H9 (cell line): ENCODE data around the gene SLC17A9. TPM values are rescaled to one million over a fixed set of nuclear protein-coding genes. Genes with fewer than 3 reads are reported as not detected.

ENCODE experiments used
- DNase-seq: peaks from one replicate; pipeline ENCODE4 v3.0.0-alpha.2; 2017
- H2AFZ ChIP-seq: one replicate; pipeline ENCODE4 v1.6.1; 2013; ENCODE audit warnings: mild to moderate bottlenecking, low read length, control low read depth, moderate library complexity
- H2AK5ac ChIP-seq: 2 replicates; pipeline ENCODE4 v1.6.1; 2013; ENCODE audit warnings: low read length, control low read depth, mixed read lengths; ENCODE audit not compliant: insufficient read length
- H2BK120ac ChIP-seq: one replicate; pipeline ENCODE4 v1.6.1; 2013; ENCODE audit warnings: low read depth, mild to moderate bottlenecking, low read length, control low read depth, inconsistent platforms; ENCODE audit not compliant: poor library complexity, severe bottlenecking
- H2BK12ac ChIP-seq: 2 replicates; pipeline ENCODE4 v1.6.1; 2013; ENCODE audit warnings: low read length, control low read depth, mixed read lengths, low read depth; ENCODE audit not compliant: insufficient read length
- H2BK15ac ChIP-seq: 2 replicates; pipeline ENCODE4 v1.6.1; 2013; ENCODE audit warnings: low read depth, low read length, control low read depth
- H2BK20ac ChIP-seq: one replicate; pipeline ENCODE4 v1.6.1; 2013; ENCODE audit warnings: low read depth, mild to moderate bottlenecking, low read length, control low read depth, inconsistent platforms; ENCODE audit not compliant: poor library complexity, severe bottlenecking
- H2BK5ac ChIP-seq: 2 replicates; pipeline ENCODE4 v1.6.1; 2013; ENCODE audit warnings: low read length, control low read depth, mixed read lengths; ENCODE audit not compliant: insufficient read length
- H3K14ac ChIP-seq: 2 replicates; pipeline ENCODE4 v1.6.1; 2013; ENCODE audit warnings: low read length, control low read depth; ENCODE audit not compliant: insufficient read depth
- H3K18ac ChIP-seq: 2 replicates; pipeline ENCODE4 v1.6.1; 2013; ENCODE audit warnings: low read depth, mild to moderate bottlenecking, mixed read lengths, low read length, control low read depth; ENCODE audit not compliant: insufficient read length
- H3K23ac ChIP-seq: 2 replicates; pipeline ENCODE4 v1.6.1; 2013; ENCODE audit warnings: low read length, control low read depth, mixed read lengths, low read depth; ENCODE audit not compliant: insufficient read length
- H3K23me2 ChIP-seq: 2 replicates; pipeline ENCODE4 v1.6.1; 2013; ENCODE audit warnings: low read depth, mild to moderate bottlenecking, mixed read lengths, low read length, control low read depth; ENCODE audit not compliant: insufficient read length, poor library complexity, severe bottlenecking
- H3K27ac ChIP-seq: 2 replicates; pipeline ENCODE4 v1.5.1; 2013; ENCODE audit warnings: low read length, control low read depth, mixed read lengths, low read depth; ENCODE audit not compliant: insufficient read length
- H3K27me3 ChIP-seq: 2 replicates; pipeline ENCODE4 v1.6.1; 2013; ENCODE audit warnings: low read length, control low read depth, inconsistent platforms; ENCODE audit not compliant: insufficient read depth
- H3K4ac ChIP-seq: 2 replicates; pipeline ENCODE4 v1.6.1; 2013; ENCODE audit warnings: low read depth, mild to moderate bottlenecking, control low read depth, inconsistent platforms, low read length, moderate library complexity
- H3K4me1 ChIP-seq: 2 replicates; pipeline ENCODE4 v1.6.1; 2013; ENCODE audit warnings: low read length, control low read depth, inconsistent platforms; ENCODE audit not compliant: insufficient read depth
- H3K4me2 ChIP-seq: 2 replicates; pipeline ENCODE4 v1.6.1; 2013; ENCODE audit warnings: low read length, control low read depth, mixed read lengths; ENCODE audit not compliant: insufficient read length, insufficient read depth
- H3K56ac ChIP-seq: 2 replicates; pipeline ENCODE4 v1.6.1; 2013; ENCODE audit warnings: low read depth, mild to moderate bottlenecking, mixed read lengths, low read length, control low read depth; ENCODE audit not compliant: insufficient read length
- H3K79me1 ChIP-seq: 2 replicates; pipeline ENCODE4 v1.6.1; 2013; ENCODE audit warnings: low read depth, mild to moderate bottlenecking, moderate library complexity, low read length, control low read depth, inconsistent platforms; ENCODE audit not compliant: insufficient read depth, poor library complexity, severe bottlenecking
- H3K79me2 ChIP-seq: 2 replicates; pipeline ENCODE4 v1.6.1; 2013; ENCODE audit warnings: low read length, control low read depth, inconsistent platforms; ENCODE audit not compliant: insufficient read depth
- H3K9ac ChIP-seq: 2 replicates; pipeline ENCODE4 v1.6.1; 2013; ENCODE audit warnings: low read length, control low read depth, mixed read lengths; ENCODE audit not compliant: insufficient read length; ENCODE audit errors: extremely low read depth
- H3K9me3 ChIP-seq: one replicate; pipeline ENCODE4 v1.6.1; 2013; ENCODE audit warnings: low read depth, low read length, inconsistent platforms; ENCODE audit not compliant: control insufficient read depth
- H3T11ph ChIP-seq: one replicate; pipeline ENCODE4 v1.6.1; 2013; ENCODE audit warnings: mild to moderate bottlenecking, low read length, control low read depth, inconsistent platforms
- H4K20me1 ChIP-seq: one replicate; pipeline ENCODE4 v1.6.1; 2013; ENCODE audit not compliant: control insufficient read depth, insufficient read length, insufficient read depth
- H4K5ac ChIP-seq: 2 replicates; pipeline ENCODE4 v1.6.1; 2013; ENCODE audit warnings: low read depth, mild to moderate bottlenecking, mixed read lengths, low read length, control low read depth; ENCODE audit not compliant: insufficient read length
- H4K8ac ChIP-seq: replicated peaks from 2 replicates; pipeline ENCODE4 v1.6.1; 2013; ENCODE audit warnings: low read length, control low read depth, mixed read lengths, low read depth; ENCODE audit not compliant: insufficient read length
- H4K91ac ChIP-seq: 2 replicates; pipeline ENCODE4 v1.6.1; 2013; ENCODE audit warnings: low read depth, mild to moderate bottlenecking, moderate library complexity, mixed read lengths, low read length, control low read depth; ENCODE audit not compliant: insufficient read length
- H3K27ac Mint-ChIP-seq, 3 experiments: 2 replicates in 2 of 3; 3 replicates in 1 of 3; pipeline ENCODE4 v1.8.0; 2020 to 2021; ENCODE audit warnings: mixed read lengths in 3 of 3, mild to moderate bottlenecking in 1 of 3, moderate library complexity in 1 of 3
- H3K27me3 Mint-ChIP-seq: 2 replicates; pipeline ENCODE4 v1.8.0; 2021; ENCODE audit warnings: low read depth, mild to moderate bottlenecking, moderate library complexity, mixed read lengths
- H3K36me3 Mint-ChIP-seq, 3 experiments: 2 replicates in 2 of 3; 3 replicates in 1 of 3; pipeline ENCODE4 v1.8.0; 2020 to 2021; ENCODE audit warnings: low read depth in 3 of 3, mixed read lengths in 3 of 3; ENCODE audit not compliant: insufficient read depth in 1 of 3
- H3K4me1 Mint-ChIP-seq, 2 experiments: 2 replicates each; pipeline ENCODE4 v1.8.0; 2020; ENCODE audit warnings: mixed read lengths in 2 of 2
- H3K4me3 Mint-ChIP-seq, 2 experiments: 2 replicates in 1 of 2; 3 replicates in 1 of 2; pipeline ENCODE4 v1.8.0; 2020 to 2021; ENCODE audit warnings: mild to moderate bottlenecking in 2 of 2, mixed read lengths in 2 of 2, moderate library complexity in 1 of 2
- H3K9me3 Mint-ChIP-seq, 2 experiments: 2 replicates in 1 of 2; 3 replicates in 1 of 2; pipeline ENCODE4 v1.8.0; 2020; ENCODE audit warnings: mild to moderate bottlenecking in 2 of 2, mixed read lengths in 2 of 2, moderate library complexity in 1 of 2
- WGBS: extraction: QIAGEN DNeasy Blood & Tissue Kit; methylation state at CpG from one replicate; pipeline ENCODE4 v1.1.7; 2013; ENCODE audit warnings: missing lambda C conversion rate, low lambda C conversion rate, mixed read lengths; ENCODE audit not compliant: insufficient read length; ENCODE audit errors: extremely low coverage; 5-methylcytosine and 5-hydroxymethylcytosine counted together
- total RNA-seq: library from RNA; stranded (reverse); gene quantifications from 2 replicates; pipeline ENCODE4 v1.2.1, GENCODE V29; 2021
- TF ChIP-seq, protein P1 (sequence below): fragments of 200-600 bp; sonication (generic); conservative IDR thresholded peaks from 3 replicates; pipeline ENCODE4 v1.8.0; 2021; ENCODE audit warnings: antibody characterized with exemption, mild to moderate bottlenecking

SLC17A9 gene
- total RNA-seq, 1 experiment from 2014 or later = 20.9 TPM

DNA sequence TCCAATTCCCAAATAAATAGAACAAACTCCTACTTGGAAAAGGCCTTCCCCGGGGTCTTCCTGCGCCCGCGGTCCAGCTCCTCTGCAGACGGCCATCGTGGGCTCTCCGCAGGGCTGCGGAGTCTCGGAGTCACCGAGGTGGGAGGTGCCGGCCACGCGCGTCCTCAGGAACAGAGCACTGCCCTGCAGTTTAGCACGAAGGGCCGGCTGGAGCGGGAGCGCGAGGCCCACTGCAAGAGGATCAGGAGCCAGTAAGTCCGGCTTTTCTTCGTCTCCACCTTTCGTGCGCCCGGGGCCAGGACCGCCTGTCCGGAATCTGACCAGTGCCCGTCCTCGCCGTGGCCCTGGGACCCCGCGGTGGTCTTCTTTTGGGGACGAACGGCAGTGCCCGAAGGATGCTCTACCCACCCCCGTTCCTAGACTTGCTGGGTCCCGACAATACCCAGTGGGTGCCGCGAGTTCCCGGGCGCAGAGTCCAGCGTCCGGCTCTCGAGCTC, 52.9 kb downstream of the SLC17A9 start:
- Mint-ChIP-seq H3K9me3 (peaks cover under 1 to 6% of the 10 kb centered on the region in 2 experiments; a peak in 2 of 5 replicates), H3K4me3 (peak overlapping the region in 1 of 2 experiments; percentile 62; a peak in 1 of 5 replicates), H3K27ac (no peak overlapping the region), H3K4me1 (peaks cover 33 to 45% of the 10 kb centered on the region in 2 experiments), H3K36me3 (no peaks in the 10 kb centered on the region), H3K27me3 (peaks cover 92% of the 10 kb centered on the region)
- peaks cover 59% of the 10 kb centered on the region for H3K27me3 ChIP-seq
- no peak for DNase-seq
- H3K14ac ChIP-seq = no peak overlapping the region
- H2BK120ac ChIP-seq = no peak overlapping the region
- H3K56ac ChIP-seq = no peak overlapping the region
- H3K23me2 ChIP-seq = peaks cover 16% of the 10 kb centered on the region
- no peaks in the 10 kb centered on the region for H3K79me2 ChIP-seq
- H2BK5ac ChIP-seq = no peak overlapping the region
- H3K18ac ChIP-seq = no peak overlapping the region
- no peak overlapping the region for H2AFZ ChIP-seq
- H2BK12ac ChIP-seq = no peak overlapping the region
- peaks cover 2% of the 10 kb centered on the region; the same call in 1 of the 2 replicates for H3K4me1 ChIP-seq
- no peaks in the 10 kb centered on the region for H3K79me1 ChIP-seq
- H3K9ac ChIP-seq = no peak overlapping the region
- no peak overlapping the region for H3K23ac ChIP-seq
- no peaks in the 10 kb centered on the region for H4K20me1 ChIP-seq
- H2BK20ac ChIP-seq = no peak overlapping the region
- H3K9me3 ChIP-seq = no peaks in the 10 kb centered on the region
- no peak overlapping the region for H3K4me2 ChIP-seq
- H3K27ac ChIP-seq = no peak overlapping the region
- no CpG with 5 or more reads among the region's 43 CpGs for WGBS
- H4K8ac ChIP-seq = no peak overlapping the region
- H2AK5ac ChIP-seq = no peak overlapping the region
- no peak overlapping the region for H4K91ac ChIP-seq
- H3K4ac ChIP-seq = no peak overlapping the region
- no peak overlapping the region for H3T11ph ChIP-seq
- no peak overlapping the region; the same call in 1 of the 2 replicates for H2BK15ac ChIP-seq
- TF ChIP-seq, protein P1, sequence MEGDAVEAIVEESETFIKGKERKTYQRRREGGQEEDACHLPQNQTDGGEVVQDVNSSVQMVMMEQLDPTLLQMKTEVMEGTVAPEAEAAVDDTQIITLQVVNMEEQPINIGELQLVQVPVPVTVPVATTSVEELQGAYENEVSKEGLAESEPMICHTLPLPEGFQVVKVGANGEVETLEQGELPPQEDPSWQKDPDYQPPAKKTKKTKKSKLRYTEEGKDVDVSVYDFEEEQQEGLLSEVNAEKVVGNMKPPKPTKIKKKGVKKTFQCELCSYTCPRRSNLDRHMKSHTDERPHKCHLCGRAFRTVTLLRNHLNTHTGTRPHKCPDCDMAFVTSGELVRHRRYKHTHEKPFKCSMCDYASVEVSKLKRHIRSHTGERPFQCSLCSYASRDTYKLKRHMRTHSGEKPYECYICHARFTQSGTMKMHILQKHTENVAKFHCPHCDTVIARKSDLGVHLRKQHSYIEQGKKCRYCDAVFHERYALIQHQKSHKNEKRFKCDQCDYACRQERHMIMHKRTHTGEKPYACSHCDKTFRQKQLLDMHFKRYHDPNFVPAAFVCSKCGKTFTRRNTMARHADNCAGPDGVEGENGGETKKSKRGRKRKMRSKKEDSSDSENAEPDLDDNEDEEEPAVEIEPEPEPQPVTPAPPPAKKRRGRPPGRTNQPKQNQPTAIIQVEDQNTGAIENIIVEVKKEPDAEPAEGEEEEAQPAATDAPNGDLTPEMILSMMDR = no peak
- H4K5ac ChIP-seq = no peak overlapping the region
